GM21526 (cell line): ENCODE results near the gene ABCG4.
"Not testable (repeated sequence)": the region's sequence is repeated elsewhere in the genome, so short reads cannot be mapped to it uniquely, and the experiment has no call there.

Experiments
- ATAC-seq: cut with Tn5 transposase; IDR thresholded peaks from one replicate; pipeline ENCODE4 v1.9.1; 2021; ENCODE audit warnings: moderate library complexity; ENCODE audit not compliant: unreplicated experiment, low FRiP score

Gene ABCG4

GRCh38 chr11:119115484-119116234 is 33.2 kb upstream of the ABCG4 start:
- no peak for ATAC-seq

- ATAC-seq: no peak
Observed at GRCh38 chr11:119116235-119116594, 32.6 kb upstream of the ABCG4 start.

GRCh38 chr11:119116601-119117000 is 32.3 kb upstream of the ABCG4 start:
- no peak for ATAC-seq

- no peak for ATAC-seq
Observed at GRCh38 chr11:119117004-119117706, 31.7 kb upstream of the ABCG4 start.

GRCh38 chr11:119118227-119118626 is 30.6 kb upstream of the ABCG4 start:
- no peak for ATAC-seq

- ATAC-seq: no peak
Observed at GRCh38 chr11:119118946-119119345, 29.9 kb upstream of the ABCG4 start.

DNA sequence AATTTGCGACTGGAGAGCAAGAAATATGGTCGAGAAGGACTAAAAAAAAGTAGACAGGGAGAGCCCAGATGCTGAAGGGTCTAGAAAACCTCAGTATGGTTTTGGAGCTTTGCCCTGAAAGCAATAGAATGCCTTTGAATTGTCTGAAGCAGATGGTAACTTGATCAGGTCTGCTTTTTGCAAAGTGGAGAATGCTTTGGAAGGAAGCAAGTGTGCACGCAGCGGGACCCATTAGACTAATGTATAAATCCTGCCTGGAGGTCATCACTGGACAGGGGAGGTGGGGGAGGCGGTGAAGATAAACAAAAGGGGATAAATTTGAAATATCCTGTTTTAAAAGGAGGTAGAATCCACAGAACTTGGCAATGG is 28.2 kb upstream of the ABCG4 start:
- no peak for ATAC-seq

- ATAC-seq: peak; percentile 94
Observed at GRCh38 chr11:119121008-119121810, 27.6 kb upstream of the ABCG4 start, which contains the start of gene HINFP. Gene HINFP (plus strand): TSS chr11:119121580. CDS start chr11:119126945, 5,365 bp downstream.

DNA sequence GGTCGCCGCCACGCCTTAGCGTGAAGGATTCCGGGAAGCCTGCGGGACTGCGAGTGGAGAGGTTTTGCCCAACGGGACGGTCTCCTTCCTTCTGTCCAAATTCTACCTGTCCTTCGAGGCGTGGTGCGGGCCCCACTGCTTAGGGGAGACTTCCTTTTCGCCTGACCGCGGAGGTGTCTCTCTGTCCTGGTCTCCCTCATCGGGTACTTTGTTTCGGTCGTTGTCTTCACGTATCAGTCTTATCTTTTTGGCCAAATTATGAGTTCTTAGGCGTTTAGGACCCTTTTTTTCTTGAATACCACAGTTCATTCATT is 27.1 kb upstream of the ABCG4 start:
- peak; percentile 17 for ATAC-seq

DNA sequence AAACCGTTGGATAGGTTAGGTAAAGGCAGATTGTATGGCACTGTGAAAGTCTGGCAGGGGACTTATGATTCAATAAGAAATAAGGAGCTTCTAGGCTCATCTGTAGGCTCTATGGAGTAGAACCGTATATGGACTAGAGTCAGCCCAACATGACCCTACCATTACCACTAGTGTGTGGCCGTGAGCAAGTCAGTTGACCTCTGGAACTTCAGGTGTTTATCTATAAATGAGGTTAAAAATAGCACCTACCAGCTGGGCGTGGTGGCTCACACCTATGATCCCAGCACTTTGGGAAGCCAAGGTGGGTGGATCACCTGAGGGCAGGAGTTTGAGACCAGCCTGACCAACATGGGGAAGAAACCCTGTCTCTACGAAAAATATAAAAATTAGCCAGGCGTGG is 23.0 kb upstream of the ABCG4 start:
- ATAC-seq: no peak

- ATAC-seq: no peak
Observed at GRCh38 chr11:119126675-119127268, 22.1 kb upstream of the ABCG4 start.

GRCh38 chr11:119130662-119131061 is 18.2 kb upstream of the ABCG4 start:
- ATAC-seq: no peak

DNA sequence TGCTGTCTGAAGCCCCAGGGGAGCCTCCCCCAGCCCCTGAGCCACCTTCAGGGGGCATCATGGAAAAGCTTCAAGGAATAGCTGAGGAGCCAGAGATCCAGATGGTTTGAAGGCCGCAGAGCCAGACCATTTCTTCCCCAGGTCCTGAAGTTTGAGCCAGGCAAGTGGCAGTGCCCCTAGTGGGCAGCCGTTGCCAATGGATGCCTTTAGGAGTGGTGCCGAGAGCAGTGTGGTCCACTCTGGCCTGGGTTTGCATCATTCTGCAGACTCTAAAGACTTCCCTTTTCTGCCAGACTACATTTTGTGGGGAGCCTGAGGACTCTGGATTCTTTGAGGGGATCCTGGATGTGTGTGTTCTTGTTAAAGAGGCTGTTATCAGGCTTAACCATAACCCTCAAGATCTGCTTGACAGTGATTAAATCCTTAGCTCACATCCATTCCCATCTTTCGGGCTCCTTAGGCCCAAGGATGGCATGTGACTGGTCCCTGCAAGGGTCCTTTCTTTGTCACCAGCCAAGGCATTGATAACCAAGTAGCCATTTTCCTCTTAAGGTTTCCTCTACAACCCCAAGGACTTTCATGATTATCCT is 14.4 kb upstream of the ABCG4 start:
- no peak for ATAC-seq

- not testable (repeated sequence) for ATAC-seq
Observed at GRCh38 chr11:119139276-119139675, 9.6 kb upstream of the ABCG4 start.

DNA sequence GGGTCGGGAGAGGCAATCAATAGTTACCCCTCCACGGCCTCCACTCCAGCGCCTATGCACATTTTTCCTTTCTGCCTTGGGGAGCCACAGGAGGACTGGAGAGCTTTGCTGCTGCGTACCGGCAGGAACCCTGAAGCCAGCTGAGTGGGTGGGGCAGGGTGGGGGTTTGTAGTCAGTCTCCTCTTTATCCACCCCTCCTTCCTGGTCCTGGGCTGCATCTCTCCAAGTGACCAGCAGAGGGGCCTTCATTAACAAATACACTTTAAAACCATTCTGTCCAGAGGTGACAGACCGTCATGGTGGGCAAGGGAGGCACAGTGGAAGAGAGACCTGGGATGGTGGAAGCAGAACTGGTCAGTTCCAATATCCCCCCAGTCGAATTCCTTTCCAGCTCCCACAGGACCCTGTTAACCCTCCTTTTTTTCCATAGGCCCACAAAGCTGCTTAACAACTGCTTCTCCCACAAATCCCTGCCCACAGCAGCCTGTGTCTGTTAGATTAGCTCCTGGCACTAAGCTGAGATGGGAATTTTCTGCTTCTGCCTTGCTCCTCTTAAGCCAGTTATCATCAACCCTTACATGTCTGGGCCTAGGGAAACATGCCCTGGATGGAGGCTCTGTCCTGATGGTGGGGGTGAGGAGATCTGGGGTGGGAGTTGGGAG is 3.9 kb upstream of the ABCG4 start:
- ATAC-seq: no peak

DNA sequence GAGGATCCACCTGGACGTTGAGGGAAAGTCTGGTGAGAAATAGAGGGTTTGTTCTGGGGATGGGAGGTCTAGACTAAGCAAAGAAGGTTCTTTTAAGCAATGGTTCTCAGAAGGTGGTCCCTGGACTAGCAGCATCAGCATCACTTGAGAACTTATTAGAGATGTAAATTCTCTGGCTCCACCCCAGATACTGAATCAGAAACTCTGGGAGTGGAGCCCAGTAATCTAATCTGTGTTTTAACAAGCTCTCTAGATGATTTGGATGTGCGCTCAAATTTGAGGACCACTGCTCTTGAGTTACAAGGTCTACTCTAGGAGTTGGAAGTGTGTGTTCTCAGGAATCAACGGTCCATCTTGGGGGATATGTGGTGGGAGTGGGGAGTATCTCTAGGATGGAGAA is 3.3 kb upstream of the ABCG4 start:
- no peak for ATAC-seq

DNA sequence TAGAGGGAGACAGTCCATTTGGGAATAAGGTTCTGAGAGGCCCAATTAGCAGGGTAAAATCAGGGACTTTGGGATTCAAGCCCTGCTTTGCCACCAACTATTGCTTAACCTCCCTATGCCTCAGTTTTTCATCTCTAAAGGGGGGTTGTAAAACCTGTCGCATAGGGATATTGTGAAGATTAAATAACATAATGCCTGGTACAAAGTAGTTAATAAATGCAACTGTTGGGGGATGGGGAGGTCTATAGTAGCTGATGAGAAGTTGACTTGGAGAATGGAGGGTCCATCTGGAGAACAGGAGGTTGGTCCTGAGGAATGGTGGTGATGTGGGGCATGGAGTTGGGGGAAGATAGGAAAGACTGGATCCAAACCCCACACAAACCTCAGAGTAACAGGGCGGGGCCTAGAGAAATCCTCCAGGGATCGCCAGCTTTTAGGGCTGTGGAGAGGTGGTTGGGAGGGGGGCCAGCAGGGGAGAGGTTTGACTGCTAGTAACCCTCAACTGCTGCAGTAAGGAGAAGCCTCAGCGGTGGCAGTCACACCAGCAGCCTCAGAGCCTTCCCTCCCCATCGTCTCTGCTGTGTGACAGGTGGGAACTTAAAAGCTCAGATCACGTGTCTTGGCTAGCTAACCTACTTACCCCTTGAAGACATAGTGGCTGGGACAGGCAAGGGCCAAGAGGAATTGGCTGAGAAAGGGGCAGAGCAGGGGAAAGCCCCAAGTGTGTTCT is 1.1 kb upstream of the ABCG4 start:
- ATAC-seq: no peak

DNA sequence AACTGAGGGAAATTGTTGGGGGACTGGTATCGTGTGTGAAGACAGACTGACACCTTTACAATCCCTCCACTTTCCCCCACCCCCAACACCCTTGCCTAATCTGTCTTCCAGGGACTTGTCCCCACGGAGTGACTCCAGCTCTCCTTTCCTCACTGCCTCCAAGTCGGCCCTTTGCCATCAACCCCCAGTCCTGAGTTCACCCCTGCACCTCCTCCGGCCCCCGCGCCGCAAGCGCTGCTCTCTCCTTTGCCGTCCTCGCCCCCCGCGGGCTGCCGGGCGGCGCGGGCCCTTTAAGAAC is 183 bp upstream of the ABCG4 start:
- ATAC-seq: no peak

GRCh38 chr11:119149786-119150275 is 979 bp downstream of the ABCG4 start:
- no peak for ATAC-seq

- no peak for ATAC-seq
Observed at GRCh38 chr11:119152043-119152442, 3.2 kb downstream of the ABCG4 start.
